Mesodermal cell (in vitro differentiated cells): ENCODE data around the gene TVP23C.

Experiments
- H3K27ac ChIP-seq: 2 replicates; pipeline ENCODE4 v1.7.0; 2013; ENCODE audit warnings: mild to moderate bottlenecking, low read depth, low read length, moderate library complexity; ENCODE audit not compliant: severe bottlenecking
- H3K36me3 ChIP-seq: 2 replicates; pipeline ENCODE4 v1.7.1; 2013; ENCODE audit warnings: mild to moderate bottlenecking, low read length, moderate library complexity; ENCODE audit not compliant: control insufficient read depth, insufficient read depth
- H3K4me1 ChIP-seq: one replicate; pipeline ENCODE4 v1.7.1; 2013; ENCODE audit warnings: mild to moderate bottlenecking, low read length; ENCODE audit not compliant: insufficient read depth, control insufficient read depth, poor library complexity, severe bottlenecking
- H3K4me3 ChIP-seq: 2 replicates; pipeline ENCODE4 v1.7.0; 2013; ENCODE audit warnings: low read length, control low read depth, mild to moderate bottlenecking; ENCODE audit not compliant: insufficient read depth, poor library complexity, severe bottlenecking; ENCODE audit errors: extremely low read depth
- H3K9me3 ChIP-seq: 2 replicates; pipeline ENCODE4 v1.7.1; 2013; ENCODE audit warnings: mild to moderate bottlenecking, low read length, moderate library complexity; ENCODE audit not compliant: control insufficient read depth
- WGBS, 2 experiments: methylation state at CpG; one replicate each; pipeline ENCODE4 v1.1.5; 2013; ENCODE audit warnings: missing lambda C conversion rate in 2 of 2; ENCODE audit not compliant: insufficient coverage in 2 of 2; 5-methylcytosine and 5-hydroxymethylcytosine counted together

The TVP23C gene

DNA sequence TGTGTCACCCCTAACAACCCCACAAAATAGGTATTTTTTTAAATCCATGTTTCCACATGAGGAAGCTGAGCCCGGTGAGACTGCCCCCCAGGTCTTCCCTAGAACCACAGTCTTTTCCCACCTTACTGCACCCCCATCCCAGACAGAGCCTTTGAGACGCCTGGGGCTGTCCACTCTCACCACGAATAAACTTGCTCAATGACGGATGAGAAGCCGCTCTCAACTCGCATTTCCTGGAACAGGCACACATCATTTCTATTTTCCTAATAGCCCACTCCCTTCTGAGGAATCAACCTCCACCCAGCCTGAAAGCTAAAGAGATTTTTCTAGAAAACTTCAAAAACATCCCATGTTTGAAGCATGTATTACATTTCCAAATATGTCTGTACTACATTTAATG, 81.8 kb downstream of the TVP23C start:
- 99 to 100% methylated on average over 3 to 6 of the region's 6 CpGs for WGBS, 2 experiments

DNA sequence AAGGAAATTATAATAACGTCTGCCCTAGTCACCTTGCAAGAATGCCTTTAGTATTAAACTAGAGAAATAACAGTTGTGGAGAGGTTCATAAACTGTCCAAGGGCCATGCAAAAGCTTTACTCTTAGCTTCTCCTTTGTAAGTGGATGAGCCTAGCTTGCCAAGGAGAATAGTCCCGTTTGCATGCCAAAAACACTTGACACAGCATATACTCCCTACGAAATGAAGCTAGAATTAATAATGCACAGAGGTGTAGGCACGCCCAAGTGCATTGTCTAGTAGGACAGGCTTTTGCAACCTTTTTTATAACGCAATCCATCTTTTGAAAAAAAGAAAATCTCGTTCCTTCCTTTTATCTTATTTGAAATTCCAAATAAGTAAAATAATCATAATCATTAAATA, 83.1 kb downstream of the TVP23C start:
- no peak overlapping the region for H3K4me3 ChIP-seq
- peaks cover 23% of the 10 kb centered on the region for H3K36me3 ChIP-seq
- peak overlapping the region; percentile 64 for H3K27ac ChIP-seq
- 92 to 100% methylated on average over 2 to 3 of the region's 6 CpGs for WGBS, 2 experiments
- no peaks in the 10 kb centered on the region for H3K9me3 ChIP-seq
- H3K4me1 ChIP-seq: peaks cover 20% of the 10 kb centered on the region

More for the DNA sequence above, 81.8 kb downstream of the TVP23C start:
- Histone ChIP-seq H3K4me3 (no peak overlapping the region), H3K36me3 (peaks cover 27% of the 10 kb centered on the region), H3K9me3 (no peaks in the 10 kb centered on the region), H3K4me1 (peaks cover 30% of the 10 kb centered on the region), H3K27ac (no peak overlapping the region)

DNA sequence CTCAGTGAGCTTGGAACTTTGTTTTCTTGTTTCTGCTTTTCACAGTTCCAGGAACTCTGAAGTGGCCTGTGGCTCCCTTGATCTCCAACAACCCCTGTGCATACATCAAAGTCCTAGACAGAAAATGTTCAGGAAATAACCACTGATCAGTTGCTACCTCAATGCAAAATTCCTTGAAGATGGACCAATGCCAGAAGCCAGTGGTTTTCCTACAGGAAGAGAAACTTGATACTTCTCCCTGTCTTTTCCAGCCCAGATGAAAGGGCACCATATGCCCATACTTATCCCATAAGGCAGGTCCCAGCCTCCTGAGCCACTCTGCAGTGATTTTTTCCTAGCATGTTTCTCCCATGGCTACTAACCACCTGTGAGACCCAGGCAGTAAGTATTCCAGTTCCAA, 83.6 kb downstream of the TVP23C start:
- Histone ChIP-seq H3K4me1 (peaks cover 15% of the 10 kb centered on the region), H3K27ac (peak overlapping the region; percentile 64), H3K4me3 (no peak overlapping the region), H3K36me3 (peaks cover 28% of the 10 kb centered on the region), H3K9me3 (no peaks in the 10 kb centered on the region)

GRCh38 chr17:15478845-15479244, 84.4 kb downstream of the TVP23C start:
- peaks cover 12% of the 10 kb centered on the region for H3K4me1 ChIP-seq
- H3K9me3 ChIP-seq: no peaks in the 10 kb centered on the region
- H3K27ac ChIP-seq: peak overlapping the region; percentile 64
- no peak overlapping the region for H3K4me3 ChIP-seq
- H3K36me3 ChIP-seq: peaks cover 34% of the 10 kb centered on the region
- WGBS, 2 experiments: 100% methylated on average over 4 of the region's 5 CpGs

DNA sequence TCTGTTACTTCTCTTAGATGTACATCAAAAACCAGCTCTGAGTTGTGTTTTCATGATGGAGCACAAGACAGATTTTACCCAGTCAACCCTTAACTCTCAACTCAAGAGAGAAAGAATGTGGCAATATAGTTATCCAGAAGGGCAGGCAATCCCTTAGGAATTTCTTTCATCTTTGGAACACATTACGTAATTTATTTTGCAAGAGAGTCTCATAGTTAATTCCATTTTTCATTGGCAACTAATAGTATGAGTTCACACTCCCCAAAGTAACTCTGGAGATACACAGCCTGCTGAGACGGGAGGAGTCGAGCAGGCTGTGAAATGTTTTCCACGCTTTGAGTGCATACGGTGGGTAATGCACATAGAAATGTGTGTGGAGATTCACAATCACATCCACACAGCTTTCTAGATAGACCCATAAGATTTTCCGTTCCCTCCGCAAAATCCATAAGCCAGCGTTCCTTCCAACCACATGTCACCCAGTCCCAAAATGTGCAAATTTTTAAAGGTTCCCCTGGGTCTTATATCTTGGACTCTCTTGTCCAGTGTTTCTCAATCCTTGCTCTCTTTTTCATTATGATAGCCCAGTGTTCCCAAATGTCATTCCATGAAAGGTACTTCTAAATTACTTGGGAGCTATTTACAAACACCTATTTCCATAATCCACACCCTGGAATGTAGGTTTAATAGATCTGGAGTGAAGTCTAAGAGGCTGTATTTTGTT, 87.5 kb downstream of the TVP23C start:
- Histone ChIP-seq H3K9me3 (no peaks in the 10 kb centered on the region), H3K27ac (no peak overlapping the region), H3K36me3 (peaks cover 20% of the 10 kb centered on the region), H3K4me1 (peaks cover 12% of the 10 kb centered on the region), H3K4me3 (no peak overlapping the region)
- 90 to 100% methylated on average over 4 of the region's 8 CpGs for WGBS, 2 experiments

DNA sequence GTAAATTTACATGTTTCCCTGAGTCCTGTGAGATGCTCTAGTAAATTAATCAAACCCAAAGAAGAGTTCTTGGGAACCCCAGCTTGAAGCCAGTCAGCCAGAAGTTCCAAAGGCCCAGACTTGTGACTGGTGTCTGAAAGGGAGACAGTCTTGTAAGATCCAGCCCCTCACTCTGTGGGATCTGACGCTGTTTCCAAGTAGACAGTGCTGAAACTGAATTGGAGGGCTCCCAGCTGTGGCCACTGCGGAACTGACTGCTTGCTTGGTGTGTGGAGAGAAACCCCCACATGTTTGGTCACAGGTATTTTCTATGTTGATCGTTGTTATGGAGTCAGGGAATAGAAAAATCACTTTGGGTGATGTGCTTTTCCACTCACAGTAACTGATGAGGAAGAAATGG, 90.4 kb downstream of the TVP23C start:
- peaks cover 3% of the 10 kb centered on the region for H3K4me1 ChIP-seq
- H3K9me3 ChIP-seq: no peaks in the 10 kb centered on the region
- H3K36me3 ChIP-seq: peaks cover 18% of the 10 kb centered on the region
- 89 to 100% methylated on average over 3 of the region's 3 CpGs for WGBS, 2 experiments
- H3K4me3 ChIP-seq: no peak overlapping the region
- H3K27ac ChIP-seq: no peak overlapping the region

DNA sequence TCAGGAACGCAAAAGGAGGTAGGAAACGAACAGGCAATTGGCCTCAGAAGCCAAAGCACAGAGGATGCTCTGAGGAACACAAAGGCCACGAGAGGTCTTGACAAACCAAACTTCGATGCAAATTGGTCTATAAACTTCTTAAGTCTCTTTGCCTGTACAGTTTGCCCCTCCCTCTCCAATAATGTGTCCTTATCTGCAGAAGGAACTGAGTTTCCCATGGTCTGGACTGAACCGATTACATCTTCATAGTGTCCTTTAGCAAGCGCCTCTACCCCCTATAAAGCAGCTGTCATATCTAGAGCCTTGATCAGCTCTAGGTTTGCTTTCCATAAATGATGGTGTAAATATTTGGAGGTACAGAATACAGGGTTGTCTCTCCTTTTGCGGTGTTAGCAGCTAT, 92.7 kb downstream of the TVP23C start:
- H3K36me3 ChIP-seq: peaks cover 29% of the 10 kb centered on the region

DNA sequence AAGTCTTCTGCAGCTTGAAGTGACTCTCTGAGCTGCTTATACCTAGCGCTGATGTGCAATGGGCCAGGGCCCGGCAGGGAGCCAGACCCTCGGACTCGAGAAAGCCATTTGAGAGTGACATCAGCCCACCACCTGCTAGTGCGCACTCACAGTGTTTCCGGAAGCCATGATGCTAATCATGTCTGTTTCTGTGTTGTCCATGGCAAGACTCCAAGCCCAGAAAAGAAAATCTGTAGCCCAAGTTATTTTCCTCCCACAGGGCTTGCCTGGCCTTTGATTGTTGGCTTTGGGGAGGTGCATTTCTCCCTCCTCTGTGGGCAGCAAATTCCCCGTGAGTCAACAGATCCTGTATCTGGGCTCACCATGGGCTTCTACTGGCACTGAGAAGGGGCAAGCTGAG, 94.0 kb downstream of the TVP23C start:
- peaks cover 20% of the 10 kb centered on the region for H3K36me3 ChIP-seq
- peaks cover 8% of the 10 kb centered on the region for H3K4me1 ChIP-seq
- 97 to 99% methylated on average over 7 of the region's 7 CpGs for WGBS, 2 experiments
- no peak overlapping the region for H3K4me3 ChIP-seq
- no peaks in the 10 kb centered on the region for H3K9me3 ChIP-seq
- H3K27ac ChIP-seq: no peak overlapping the region

More for the DNA sequence above, 92.7 kb downstream of the TVP23C start:
- peaks cover 8% of the 10 kb centered on the region for H3K4me1 ChIP-seq
- H3K9me3 ChIP-seq: no peaks in the 10 kb centered on the region
- H3K27ac ChIP-seq: no peak overlapping the region
- no peak overlapping the region for H3K4me3 ChIP-seq
- WGBS, 2 experiments: 100% methylated on average over 3 to 4 of the region's 7 CpGs

DNA sequence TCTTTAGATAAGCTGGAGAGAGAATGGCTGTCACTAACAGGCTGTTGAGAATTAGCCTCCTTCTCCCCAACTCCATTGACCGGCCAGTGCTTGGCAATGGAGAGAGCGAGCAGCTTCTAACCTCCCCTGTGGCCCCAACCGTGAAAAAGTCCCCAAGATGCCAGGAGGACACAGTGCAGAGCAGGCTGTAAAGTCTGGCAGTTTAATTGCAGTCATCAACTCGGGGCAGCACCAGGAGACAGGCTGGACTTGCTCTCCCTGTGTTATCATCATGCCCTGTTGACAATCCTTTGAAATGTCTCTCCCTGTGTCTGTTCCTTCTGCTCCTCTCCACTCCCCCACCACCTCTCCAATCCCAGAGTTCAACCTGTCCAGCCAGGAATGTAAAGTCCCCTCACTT, 95.2 kb downstream of the TVP23C start:
- Histone ChIP-seq H3K4me3 (no peak overlapping the region), H3K4me1 (peaks cover 12% of the 10 kb centered on the region), H3K36me3 (peaks cover 12% of the 10 kb centered on the region), H3K9me3 (no peaks in the 10 kb centered on the region), H3K27ac (no peak overlapping the region)
- WGBS, 2 experiments: 70 to 80% methylated on average over 2 to 4 of the region's 4 CpGs

DNA sequence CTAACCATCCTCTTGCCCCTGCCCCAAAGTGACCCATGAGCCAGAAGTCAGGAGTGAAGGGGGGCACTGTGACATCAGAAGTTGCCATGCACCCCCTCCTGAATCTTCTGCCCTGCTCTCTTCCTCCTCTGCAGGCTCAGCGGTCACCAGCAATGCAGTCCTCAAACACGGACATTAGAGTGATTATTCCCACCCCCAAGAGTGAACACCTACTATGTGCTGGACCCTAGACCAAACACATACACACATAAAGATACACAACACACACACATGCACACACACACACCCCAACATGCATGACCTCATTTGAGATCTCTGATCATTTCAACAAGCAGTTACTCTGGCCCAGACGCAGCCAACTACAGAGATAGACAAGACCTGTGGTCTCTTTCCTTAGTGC, 95.7 kb downstream of the TVP23C start, which contains the start of gene CDRT4:
TSS of gene CDRT4 (minus strand) at position 30 of the 400 bp plus-strand sequence. CDS start 27,383 bp downstream, outside the sequence.
- H3K36me3 ChIP-seq: peaks cover 12% of the 10 kb centered on the region
- peaks cover 12% of the 10 kb centered on the region for H3K4me1 ChIP-seq
- H3K9me3 ChIP-seq: no peaks in the 10 kb centered on the region
- H3K27ac ChIP-seq: no peak within 1 kb of the TSS
- no peak within 1 kb of the TSS for H3K4me3 ChIP-seq
- WGBS, 2 experiments: 94 to 100% methylated on average over 2 of the region's 3 CpGs

GRCh38 chr17:15466131-15466530, 97.2 kb downstream of the TVP23C start:
- H3K4me1 ChIP-seq: peaks cover 12% of the 10 kb centered on the region
- H3K9me3 ChIP-seq: peaks cover 4% of the 10 kb centered on the region
- no peak overlapping the region for H3K27ac ChIP-seq
- peaks cover 19% of the 10 kb centered on the region for H3K36me3 ChIP-seq
- no peak overlapping the region for H3K4me3 ChIP-seq
- 95 to 100% methylated on average over 3 of the region's 6 CpGs for WGBS, 2 experiments
